Measurements from ENCODE around the gene SHC2. TPM values are rescaled to one million over a fixed set of nuclear protein-coding genes. Genes with fewer than 3 reads are reported as not detected.

SHC2 gene
- total and polyA plus RNA-seq, 2 of the 8 experiments (the other 6 are each of a cell fraction or from before 2014, with no cell fraction given): 4.4 to 7.3 TPM

DNA sequence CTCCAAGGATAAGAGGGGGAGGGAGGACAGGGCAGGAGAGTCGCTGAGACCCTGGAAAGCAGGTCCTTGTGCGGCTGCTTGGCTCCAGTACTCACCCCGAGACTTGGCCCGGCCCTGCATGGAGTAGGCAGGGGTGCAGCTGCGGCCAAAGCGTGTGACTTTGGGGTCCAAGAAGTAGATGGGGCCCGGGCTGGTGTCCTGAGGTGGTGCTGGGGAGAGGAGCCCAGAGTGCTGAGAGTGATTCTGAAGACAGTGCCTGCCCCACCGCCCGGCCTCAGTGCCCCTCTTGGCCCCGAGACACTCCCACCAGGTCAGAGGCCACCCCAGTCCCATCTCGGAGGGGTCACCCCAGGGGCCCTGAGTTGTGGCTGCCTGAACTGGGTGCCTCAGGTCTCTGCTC lies 6.7 kb upstream of the SHC2 start:
- Histone ChIP-seq H2AFZ (ENCODE audit: low read length) (no peak overlapping the region), H3K4me3 (ENCODE audit: extremely low read depth in 1 of 4, insufficient read depth in 2 of 4, low read depth in 3 of 4, low read length in 4 of 4) (no peak overlapping the region), H3K36me3 (ENCODE audit: control insufficient read depth in 2 of 4, insufficient read depth in 4 of 4, low read length in 3 of 4) (no peaks in the 10 kb centered on the region), H3K27me3 (replicated peaks in 1 of 4; ENCODE audit: control insufficient read depth in 3 of 4, extremely low read depth in 1 of 4, insufficient read depth in 3 of 4, low read length in 3 of 4) (peaks cover 0 to 3% (median 2%) of the 10 kb centered on the region in 4 experiments; a peak in 5 of 7 replicates), H3K56ac (replicated peaks; ENCODE audit: insufficient read length, low read depth, low read length) (no peak overlapping the region), H3K4me1 (replicated peaks in 1 of 4; ENCODE audit: control insufficient read depth in 3 of 4, insufficient read depth in 4 of 4, low read length in 3 of 4) (no peaks in the 10 kb centered on the region), H4K91ac (replicated peaks; ENCODE audit: insufficient read length, low read length) (no peak overlapping the region), H3K9ac (replicated peaks in 1 of 4; ENCODE audit: extremely low read depth in 1 of 4, low read depth in 3 of 4, low read length in 3 of 4) (no peak overlapping the region), H3K27ac (ENCODE audit: low read depth, low read length) (no peak overlapping the region), H4K5ac (ENCODE audit: insufficient read length, low read depth, low read length) (no peak overlapping the region), H3K4me2 (ENCODE audit: insufficient read depth in 1 of 2, low read depth in 2 of 2, low read length in 2 of 2) (no peak overlapping the region), H2BK15ac (ENCODE audit: low read length) (no peak overlapping the region), H4K20me1 (replicated peaks in 1 of 2; ENCODE audit: control insufficient read depth in 1 of 2, insufficient read depth in 2 of 2, low read length in 2 of 2) (peaks cover 0 to 4% of the 10 kb centered on the region in 2 experiments), H3K79me2 (ENCODE audit: control insufficient read depth in 1 of 2, insufficient read depth in 2 of 2, low read length in 2 of 2) (no peaks in the 10 kb centered on the region), H2AK5ac (ENCODE audit: low read depth, low read length) (no peak overlapping the region), H3K23ac (ENCODE audit: insufficient read length) (no peak overlapping the region), H2BK12ac (ENCODE audit: low read depth, low read length) (no peak overlapping the region), H3K79me1 (ENCODE audit: low read depth, low read length) (no peaks in the 10 kb centered on the region), H2BK20ac (ENCODE audit: low read length) (no peak overlapping the region), H3K18ac (ENCODE audit: extremely low read depth, low read length) (no peak overlapping the region), H3K14ac (ENCODE audit: insufficient read length) (no peak overlapping the region), H2BK5ac (ENCODE audit: low read depth, low read length) (no peak overlapping the region), H2BK120ac (replicated peaks; ENCODE audit: low read depth, low read length) (no peak overlapping the region), H3K23me2 (ENCODE audit: low read depth, low read length) (peaks cover 25% of the 10 kb centered on the region; the same call in 1 of the 2 replicates), H3K4ac (replicated peaks; ENCODE audit: insufficient read length, low read depth, low read length) (no peak overlapping the region), H3K9me3 (ENCODE audit: insufficient read depth in 2 of 2, low read depth in 1 of 2, low read length in 1 of 2) (no peaks in the 10 kb centered on the region), H4K8ac (ENCODE audit: extremely low read depth, insufficient read depth, low read length) (peak overlapping the region; percentile 68; the same call in 1 of the 2 replicates)
- CTCF ChIA-PET (ENCODE audit: partially characterized antibody): interaction anchor here (1.2 kb wide), 1 partner anchor 12 kb away, joined by 6 read pairs; no protein-coding TSS in a partner anchor
- WGBS, 2 experiments (ENCODE audit: extremely low coverage in 1 of 2, insufficient coverage in 1 of 2, insufficient read length in 1 of 2, insufficient replicate concordance in 2 of 2, low coverage in 1 of 2, low lambda C conversion rate in 2 of 2, missing lambda C conversion rate in 1 of 2): 85% methylated on average over 9 of the region's 11 CpGs; no CpG with 5 or more reads in 1 of the 2 experiments
- FAIRE-seq: no peak
- no peak for DNase-seq (ENCODE audit: low read depth in 1 of 2, low spot score in 2 of 2)
- POLR2A ChIA-PET (ENCODE audit: partially characterized antibody): interaction anchor here (1.1 to 1.3 kb wide), 2 partner anchors 19 to 48 kb away, joined by 3 read pairs; no protein-coding TSS in a partner anchor
- TF ChIP-seq SP1 (IDR thresholded peaks at IDR 0.05; ENCODE audit: low read depth, low read length): no peak

Data from H1 (cell line).